Kidney epithelial cell (primary cell): ENCODE results near the gene ADGRV1. TPM values are rescaled to one million over a fixed set of nuclear protein-coding genes. Genes with fewer than 3 reads are reported as not detected.
A peak's percentile ranks its signal among the peaks of the same experiment; 100 is the strongest.

ENCODE experiments used
- DNase-seq: peaks from one replicate; pipeline ENCODE4 v3.0.0-alpha.2; 2010; ENCODE audit warnings: low read depth
- H3K27me3 ChIP-seq: 2 replicates; pipeline ENCODE4 v1.6.0; 2011; ENCODE audit warnings: low read length; ENCODE audit not compliant: control insufficient read depth, insufficient read depth
- H3K36me3 ChIP-seq: 2 replicates; pipeline ENCODE4 v1.5.1; 2011; ENCODE audit warnings: low read length; ENCODE audit not compliant: control insufficient read depth, insufficient read depth
- H3K4me3 ChIP-seq: 2 replicates; pipeline ENCODE4 v1.5.1; 2011; ENCODE audit warnings: low read depth, mild to moderate bottlenecking, control low read depth, low read length
- CTCF ChIP-seq: IDR thresholded peaks from 2 replicates; pipeline ENCODE4 v1.5.1; 2011; ENCODE audit warnings: mild to moderate bottlenecking, moderate library complexity, low read length, control low read depth, inconsistent platforms; ENCODE audit not compliant: insufficient read depth, poor library complexity, severe bottlenecking
- total RNA-seq: library from RNA; depleted of rRNA; stranded (reverse); fragments of >200 nt; gene quantifications from 2 replicates; pipeline ENCODE4 v1.2.3, GENCODE V29; 2015

Gene ADGRV1
- total RNA-seq, 1 donor from 2014 or later, result 3.5 TPM

- no peaks in the 10 kb centered on the region for H3K27me3 ChIP-seq
- H3K4me3 ChIP-seq, result no peak overlapping the region
- DNase-seq, result no peak
- H3K36me3 ChIP-seq, result no peaks in the 10 kb centered on the region
- no peak for TF ChIP-seq CTCF
Measured at GRCh38 chr5:90696153-90696552, 137.6 kb downstream of the ADGRV1 start.

- DNase-seq, result no peak
- no peak for TF ChIP-seq CTCF
- Histone ChIP-seq H3K4me3 (no peak overlapping the region), H3K27me3 (no peaks in the 10 kb centered on the region), H3K36me3 (no peaks in the 10 kb centered on the region)
Measured at GRCh38 chr5:90700299-90700698, 141.7 kb downstream of the ADGRV1 start.

GRCh38 chr5:90703932-90704331, 145.3 kb downstream of the ADGRV1 start:
- no peak overlapping the region for H3K4me3 ChIP-seq
- no peak for TF ChIP-seq CTCF
- no peak for DNase-seq

GRCh38 chr5:90707698-90708097, 149.1 kb downstream of the ADGRV1 start:
- H3K36me3 ChIP-seq, result no peaks in the 10 kb centered on the region
- no peak for TF ChIP-seq CTCF
- no peak for DNase-seq
- H3K4me3 ChIP-seq, result no peak overlapping the region
- no peaks in the 10 kb centered on the region for H3K27me3 ChIP-seq

More at GRCh38 chr5:90703932-90704331, 145.3 kb downstream of the ADGRV1 start:
- Histone ChIP-seq H3K27me3 (no peaks in the 10 kb centered on the region), H3K36me3 (no peaks in the 10 kb centered on the region)

- no peaks in the 10 kb centered on the region for H3K27me3 ChIP-seq
- no peaks in the 10 kb centered on the region for H3K36me3 ChIP-seq
- peak; percentile 91 for TF ChIP-seq CTCF
- no peak overlapping the region for H3K4me3 ChIP-seq
- peak; percentile 9 for DNase-seq
Measured at GRCh38 chr5:90709323-90710155, 150.9 kb downstream of the ADGRV1 start.

GRCh38 chr5:90718387-90718786, 159.8 kb downstream of the ADGRV1 start:
- no peak for TF ChIP-seq CTCF
- no peak overlapping the region for H3K4me3 ChIP-seq
- no peak for DNase-seq

More at GRCh38 chr5:90718387-90718786, 159.8 kb downstream of the ADGRV1 start:
- Histone ChIP-seq H3K27me3 (no peaks in the 10 kb centered on the region), H3K36me3 (no peaks in the 10 kb centered on the region)
